GM19023 (cell line): Measurements from ENCODE around the gene DOHH.
"Not testable (repeated sequence)": the region's sequence is repeated elsewhere in the genome, so short reads cannot be mapped to it uniquely, and the experiment has no call there.

Source experiments
- ATAC-seq: cut with Tn5 transposase; IDR thresholded peaks from one replicate; pipeline ENCODE4 v1.9.1; 2021; ENCODE audit warnings: mild to moderate bottlenecking, moderate library complexity; ENCODE audit not compliant: unreplicated experiment

The DOHH gene

DNA sequence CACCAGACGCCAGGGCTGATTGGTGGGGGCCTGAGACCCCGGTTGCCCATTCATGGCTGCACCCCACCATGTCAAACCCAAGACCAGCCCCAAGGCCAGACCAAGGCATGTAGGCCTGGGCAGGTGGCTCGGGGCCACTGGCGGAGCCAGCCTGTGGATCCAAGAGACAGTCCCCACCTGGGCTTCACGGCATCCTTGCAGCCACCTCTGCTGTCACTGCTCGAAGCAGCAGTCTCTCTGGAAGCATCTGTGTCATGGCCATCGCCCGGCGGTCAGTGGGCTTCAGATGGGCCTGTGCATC is 34.7 kb upstream of the DOHH start:
- no peak for ATAC-seq

DNA sequence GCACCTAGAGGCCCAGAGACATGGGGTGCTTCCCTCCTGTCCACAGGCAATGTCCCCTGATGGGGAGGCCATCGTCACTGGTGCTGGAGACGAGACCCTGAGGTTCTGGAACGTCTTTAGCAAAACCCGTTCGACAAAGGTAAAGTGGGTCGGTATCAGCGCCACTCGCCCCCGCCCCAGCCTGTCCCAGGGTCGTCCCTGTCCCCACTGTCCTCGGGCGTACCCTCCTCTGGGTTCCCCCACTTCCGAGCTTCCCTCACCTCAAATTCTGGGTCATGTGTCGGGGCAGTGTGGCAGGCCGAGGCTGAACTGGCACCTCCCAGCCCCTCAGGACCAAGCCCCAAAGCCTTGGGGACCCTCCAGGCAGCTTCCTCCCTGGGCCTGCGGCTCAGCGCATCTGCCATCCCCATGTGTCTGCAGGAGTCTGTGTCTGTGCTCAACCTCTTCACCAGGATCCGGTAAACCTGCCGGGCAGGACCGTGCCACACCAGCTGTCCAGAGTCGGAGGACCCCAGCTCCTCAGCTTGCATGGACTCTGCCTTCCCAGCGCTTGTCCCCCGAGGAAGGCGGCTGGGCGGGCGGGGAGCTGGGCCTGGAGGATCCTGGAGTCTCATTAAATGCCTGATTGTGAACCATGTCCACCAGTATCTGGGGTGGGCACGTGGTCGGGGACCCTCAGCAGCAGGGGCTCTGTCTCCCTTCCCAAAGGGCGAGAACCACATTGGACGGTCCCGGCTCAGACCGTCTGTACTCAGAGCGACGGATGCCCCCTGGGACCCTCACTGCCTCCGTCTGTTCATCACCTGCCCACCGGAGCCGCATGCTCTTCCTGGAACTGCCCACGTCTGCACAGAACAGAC is 34.1 kb upstream of the DOHH start:
- ATAC-seq, result no peak

DNA sequence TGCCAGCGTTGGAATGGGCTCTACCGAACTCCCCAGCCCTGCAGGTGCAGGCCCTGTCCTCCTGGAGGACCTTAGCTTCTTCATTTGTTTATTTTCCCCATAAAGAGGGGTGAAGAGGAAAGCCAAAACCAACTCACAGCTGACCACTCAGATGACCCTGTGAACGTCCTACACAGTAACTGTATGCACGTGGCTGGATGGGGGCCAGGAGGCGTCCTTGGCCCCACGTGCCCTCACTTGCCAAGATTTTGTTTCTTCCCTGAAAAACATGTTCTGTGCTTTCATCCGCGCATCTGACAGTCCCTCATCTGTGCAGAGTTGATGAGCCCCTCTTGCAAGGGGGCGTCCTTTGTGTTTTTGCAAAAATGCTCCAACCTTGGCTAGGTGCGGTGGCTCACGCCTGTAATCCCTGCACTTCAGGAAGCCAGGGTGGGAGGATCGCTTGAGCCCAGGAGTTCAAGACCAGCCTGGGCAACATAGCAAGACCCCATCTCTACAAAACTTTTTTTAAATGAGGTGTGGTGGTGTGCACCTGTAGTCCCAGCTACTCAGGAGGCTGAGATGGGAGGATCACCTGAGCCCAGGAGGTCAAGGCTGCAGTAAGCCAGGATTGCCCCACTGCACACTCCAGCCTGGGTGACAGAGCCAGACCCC is 33.2 kb upstream of the DOHH start:
- no peak for ATAC-seq

DNA sequence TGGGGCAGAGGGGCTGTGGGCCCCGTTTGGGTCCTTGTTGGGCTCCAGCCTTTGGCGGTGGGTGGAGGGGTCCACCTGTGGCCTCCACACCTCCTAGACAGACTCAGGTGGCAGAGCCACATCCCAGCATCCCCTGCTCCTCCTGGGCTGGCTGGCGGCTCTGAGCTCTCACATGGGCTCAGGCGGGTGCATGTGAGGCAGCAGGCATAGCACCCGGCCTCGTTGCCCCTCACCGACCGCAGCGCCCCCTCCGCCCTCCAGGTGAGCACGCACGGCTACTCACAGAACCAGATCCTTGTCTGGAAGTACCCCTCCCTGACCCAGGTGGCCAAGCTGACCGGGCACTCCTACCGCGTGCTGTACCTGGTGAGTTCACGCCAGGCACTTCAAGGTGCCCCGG is 32.6 kb upstream of the DOHH start:
- no peak for ATAC-seq

DNA sequence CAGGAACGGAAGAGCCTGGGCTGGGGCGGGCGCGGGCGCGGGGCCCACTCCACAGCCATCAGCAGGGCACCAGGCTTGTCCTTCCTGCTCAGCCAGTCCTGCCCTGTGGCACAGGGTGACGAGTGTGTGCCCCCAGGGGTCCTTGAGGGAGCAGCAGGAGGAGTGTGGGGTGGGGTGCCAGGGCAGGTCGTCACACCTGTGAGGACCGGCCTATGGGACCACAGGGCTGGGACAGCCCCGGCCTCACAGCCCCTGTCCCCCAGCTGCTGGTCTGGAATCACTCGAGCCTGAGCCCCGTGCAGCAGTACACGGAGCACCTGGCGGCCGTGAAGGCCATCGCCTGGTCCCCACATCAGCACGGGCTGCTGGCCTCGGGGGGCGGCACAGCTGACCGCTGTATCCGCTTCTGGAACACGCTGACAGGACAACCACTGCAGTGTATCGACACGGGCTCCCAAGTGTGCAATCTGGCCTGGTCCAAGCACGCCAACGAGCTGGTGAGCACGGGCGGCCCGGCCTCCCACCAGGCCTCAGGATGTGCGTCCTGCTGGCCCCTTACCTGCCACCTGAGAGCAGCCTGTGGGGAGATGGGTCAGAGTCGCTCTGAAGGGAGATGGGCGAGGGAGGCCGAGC is 31.8 kb upstream of the DOHH start:
- no peak for ATAC-seq

DNA sequence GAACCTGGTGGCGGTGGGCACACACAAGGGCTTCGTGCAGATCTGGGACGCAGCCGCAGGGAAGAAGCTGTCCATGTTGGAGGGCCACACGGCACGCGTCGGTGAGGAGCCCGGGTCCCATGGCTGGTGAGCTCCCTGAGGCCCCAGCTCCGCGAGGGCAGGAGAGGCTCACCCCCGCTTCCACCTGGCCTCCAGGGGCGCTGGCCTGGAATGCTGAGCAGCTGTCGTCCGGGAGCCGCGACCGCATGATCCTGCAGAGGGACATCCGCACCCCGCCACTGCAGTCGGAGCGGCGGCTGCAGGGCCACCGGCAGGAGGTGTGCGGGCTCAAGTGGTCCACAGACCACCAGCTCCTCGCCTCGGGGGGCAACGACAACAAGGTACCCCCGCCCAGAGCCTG is 31.2 kb upstream of the DOHH start:
- no peak for ATAC-seq

DNA sequence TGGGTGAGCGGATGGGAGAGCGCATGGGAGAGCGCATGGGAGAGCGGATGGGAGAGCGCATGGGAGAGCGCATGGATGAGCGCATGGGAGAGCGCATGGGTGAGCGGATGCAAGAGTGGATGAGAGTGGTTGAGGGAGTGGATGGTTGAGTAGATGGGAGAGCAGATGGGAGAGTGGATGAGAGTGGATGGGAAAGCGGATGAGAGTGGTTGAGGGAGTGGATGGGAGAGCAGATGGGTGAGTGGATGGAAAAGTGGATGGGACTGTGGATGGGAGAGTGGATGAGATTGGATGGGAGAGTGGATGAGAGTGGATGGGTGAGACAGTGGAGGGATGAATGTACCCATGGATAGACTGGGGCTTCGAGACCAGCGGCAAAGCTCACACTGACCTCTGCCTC is 29.9 kb upstream of the DOHH start:
- no peak for ATAC-seq

DNA sequence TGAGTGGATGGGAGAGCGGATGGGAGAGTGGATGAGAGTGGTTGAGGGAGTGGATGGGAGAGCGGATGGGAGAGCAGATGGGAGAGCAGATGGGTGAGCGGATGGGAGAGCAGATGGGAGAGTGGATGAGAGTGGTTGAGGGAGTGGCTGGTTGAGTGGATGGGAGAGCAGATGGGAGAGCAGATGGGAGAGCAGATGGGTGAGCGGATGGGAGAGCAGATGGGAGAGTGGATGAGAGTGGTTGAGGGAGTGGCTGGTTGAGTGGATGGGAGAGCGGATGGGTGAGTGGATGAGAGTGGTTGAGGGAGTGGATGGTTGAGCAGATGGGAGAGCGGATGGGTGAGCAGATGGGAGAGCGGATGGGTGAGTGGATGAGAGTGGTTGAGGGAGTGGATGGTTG is 28.8 kb upstream of the DOHH start:
- not testable (repeated sequence) for ATAC-seq

DNA sequence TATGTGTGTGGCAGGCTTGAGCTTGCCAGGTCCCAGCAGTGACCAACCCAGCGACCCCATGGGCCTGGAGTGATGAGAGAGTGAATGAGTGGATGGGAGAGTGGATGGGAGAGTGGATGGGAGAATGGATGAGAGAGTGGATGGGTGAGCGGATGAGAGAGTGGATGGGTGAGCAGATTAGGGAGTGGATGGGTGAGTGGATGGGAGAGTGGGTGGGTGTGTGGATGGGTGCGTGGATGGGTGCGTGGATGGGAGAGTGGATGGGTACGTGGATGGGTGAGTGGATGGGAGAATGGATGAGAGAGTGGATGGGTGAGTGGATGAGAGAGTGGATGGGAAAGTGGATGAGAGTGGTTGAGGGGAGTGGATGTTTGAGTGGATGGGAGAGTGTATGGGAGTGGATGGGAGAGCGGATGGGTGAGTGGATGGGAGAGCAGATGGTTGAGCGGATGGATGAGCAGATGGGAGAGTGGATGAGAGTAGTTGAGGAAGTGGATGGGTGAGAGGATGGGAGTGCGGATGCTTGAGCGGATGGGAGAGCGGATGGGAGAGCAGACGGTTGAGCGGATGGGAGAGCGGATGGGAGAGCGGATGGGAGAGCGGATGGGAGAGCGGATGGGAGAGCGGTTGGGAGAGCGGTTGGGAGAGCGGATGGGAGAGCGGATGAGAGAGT is 28.2 kb upstream of the DOHH start:
- ATAC-seq, result no peak

DNA sequence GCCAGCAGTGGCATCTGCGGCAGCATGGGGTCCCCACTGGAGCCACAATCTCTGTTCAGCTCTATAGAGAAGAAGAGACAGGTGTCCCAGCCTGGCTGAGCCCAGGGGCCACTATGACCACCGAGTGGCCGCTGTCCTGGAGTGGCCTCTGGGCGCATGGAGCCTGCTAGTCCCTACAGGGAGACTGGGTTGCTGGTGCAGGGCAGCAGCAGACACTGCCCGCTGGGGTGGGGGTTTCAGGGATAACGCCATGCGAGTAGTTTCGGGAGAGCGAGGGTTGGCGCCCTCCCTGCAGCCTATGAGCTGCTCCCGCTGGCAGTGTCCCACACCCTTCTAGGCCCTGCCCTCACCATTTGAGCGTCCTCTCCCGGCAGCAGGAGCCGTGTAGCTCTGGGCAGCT is 27.6 kb upstream of the DOHH start:
- no peak for ATAC-seq

DNA sequence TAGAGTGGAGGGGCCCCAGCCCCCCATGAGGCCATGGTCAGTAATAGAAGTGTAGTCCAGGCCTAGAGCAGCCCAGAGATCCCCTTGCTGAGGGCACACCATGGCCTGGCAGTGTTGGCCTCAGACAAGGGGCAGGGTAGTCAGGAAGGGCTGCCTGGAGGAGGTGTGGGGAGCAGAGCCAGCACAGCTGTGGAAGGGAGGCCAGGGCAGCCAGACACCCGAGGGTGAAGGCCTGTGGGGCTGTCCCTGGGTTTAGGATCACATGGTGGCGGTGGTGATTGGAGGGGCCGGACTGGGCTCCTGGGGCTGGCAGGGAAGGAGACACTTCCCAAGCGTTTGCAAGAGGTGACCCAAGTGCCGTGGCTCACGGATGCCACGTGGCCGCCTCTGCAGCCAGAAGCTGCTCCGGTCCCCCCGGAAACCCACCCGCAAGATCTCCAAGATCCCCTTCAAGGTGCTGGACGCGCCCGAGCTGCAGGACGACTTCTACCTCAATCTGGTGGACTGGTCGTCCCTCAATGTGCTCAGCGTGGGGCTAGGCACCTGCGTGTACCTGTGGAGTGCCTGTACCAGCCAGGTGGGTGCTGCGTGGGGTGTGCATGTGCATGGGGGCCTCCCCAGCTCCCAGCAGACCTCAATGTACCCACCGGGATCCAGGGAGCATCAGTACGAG is 26.9 kb upstream of the DOHH start:
- ATAC-seq, result no peak

DNA sequence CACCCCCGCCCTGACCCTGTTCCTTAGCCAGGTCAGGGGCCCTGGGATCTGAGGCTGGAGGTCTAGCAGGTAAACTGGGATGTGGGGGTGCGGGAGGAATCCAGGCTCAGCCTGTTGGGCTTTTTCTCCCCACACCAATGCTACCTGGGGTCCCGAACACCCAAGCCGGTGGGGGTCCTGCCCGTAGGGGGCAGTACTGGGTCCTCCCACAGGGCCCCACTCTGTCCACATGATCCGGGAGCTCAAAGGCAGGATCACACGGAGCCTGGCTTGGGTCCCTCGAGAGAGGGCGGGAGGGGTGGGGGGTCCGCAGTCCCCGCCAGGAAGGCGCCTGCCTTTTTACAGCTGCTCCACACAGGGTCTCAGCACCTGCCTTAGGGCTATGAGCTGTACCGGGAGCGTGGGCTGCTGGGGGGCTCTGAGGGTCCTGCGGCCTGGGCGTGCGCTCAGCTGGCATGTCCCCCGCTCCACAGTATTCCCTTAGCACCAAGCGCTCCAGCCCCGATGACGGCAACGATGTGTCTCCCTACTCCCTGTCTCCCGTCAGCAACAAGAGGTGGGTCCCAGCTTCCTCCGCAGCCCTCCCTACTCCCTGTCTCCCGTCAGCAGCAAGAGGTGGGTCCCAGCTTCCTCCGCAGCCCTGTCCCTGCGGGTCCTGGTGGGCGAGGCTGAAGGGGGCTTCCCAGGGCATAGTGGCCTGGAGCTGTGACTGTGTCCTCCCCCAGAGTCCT is 26.2 kb upstream of the DOHH start:
- ATAC-seq, result no peak

DNA sequence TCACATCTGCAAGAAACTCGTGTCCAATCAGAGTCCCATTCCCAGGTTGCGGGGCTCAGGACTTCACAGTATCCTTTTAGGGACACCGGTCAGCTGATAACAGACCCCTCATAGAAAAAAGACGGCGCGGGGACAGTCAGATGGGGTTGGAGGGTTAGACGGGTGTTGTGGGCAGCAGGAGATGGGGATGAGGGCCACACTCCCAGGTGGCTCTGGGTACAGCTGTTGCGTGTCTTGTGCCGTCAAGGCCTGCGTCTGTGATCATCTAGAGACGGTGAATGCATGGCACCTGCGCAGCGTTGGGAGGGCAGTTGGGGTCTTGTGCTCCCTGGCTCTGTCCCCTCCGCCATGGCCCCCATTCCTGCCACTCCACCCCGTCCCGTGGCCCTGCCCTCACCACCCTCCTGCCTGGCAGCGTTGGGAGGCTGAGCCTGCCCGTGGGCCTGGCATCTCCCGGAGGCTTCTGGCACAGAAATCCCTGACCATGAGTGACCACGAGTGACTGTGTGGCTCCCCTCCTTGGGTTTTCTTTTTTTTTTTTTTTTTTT is 24.5 kb upstream of the DOHH start:
- no peak for ATAC-seq

DNA sequence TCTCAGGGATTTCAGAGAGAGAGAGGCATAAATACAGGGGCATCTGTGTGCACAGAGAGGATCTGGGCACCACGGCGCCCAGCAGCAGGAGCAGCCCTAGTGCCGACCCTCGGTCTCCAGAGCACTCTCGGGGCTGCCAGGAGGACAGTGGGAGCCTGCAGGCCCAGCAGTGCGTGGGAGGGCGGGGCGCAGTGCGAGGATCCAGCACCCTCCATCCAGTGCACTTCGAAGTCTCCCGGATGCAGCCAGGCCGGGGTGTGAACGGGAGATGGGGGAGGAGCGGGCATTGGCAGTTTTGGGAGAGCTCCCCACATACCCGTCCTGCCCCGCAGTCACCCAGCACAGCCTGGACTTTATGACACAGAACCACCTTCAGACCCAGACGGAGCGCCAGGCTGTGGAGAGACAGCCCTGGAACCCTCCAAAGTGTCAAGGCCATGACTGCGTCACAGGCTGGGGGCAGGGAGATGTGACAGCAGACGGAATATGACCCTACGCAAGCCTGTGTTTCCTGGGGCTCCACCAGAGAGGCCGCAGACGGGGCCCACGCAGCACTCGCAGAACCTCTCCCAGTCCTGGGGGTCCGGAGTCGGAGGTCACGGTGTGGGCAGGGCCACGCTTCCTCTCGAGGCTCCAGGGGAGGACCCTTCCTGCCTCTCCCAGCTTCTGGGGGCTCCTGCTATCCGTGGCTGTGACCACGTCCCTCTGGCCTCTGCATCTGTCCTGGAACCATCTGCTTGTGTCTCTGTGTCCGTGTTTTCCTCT is 23.8 kb upstream of the DOHH start:
- no peak for ATAC-seq

DNA sequence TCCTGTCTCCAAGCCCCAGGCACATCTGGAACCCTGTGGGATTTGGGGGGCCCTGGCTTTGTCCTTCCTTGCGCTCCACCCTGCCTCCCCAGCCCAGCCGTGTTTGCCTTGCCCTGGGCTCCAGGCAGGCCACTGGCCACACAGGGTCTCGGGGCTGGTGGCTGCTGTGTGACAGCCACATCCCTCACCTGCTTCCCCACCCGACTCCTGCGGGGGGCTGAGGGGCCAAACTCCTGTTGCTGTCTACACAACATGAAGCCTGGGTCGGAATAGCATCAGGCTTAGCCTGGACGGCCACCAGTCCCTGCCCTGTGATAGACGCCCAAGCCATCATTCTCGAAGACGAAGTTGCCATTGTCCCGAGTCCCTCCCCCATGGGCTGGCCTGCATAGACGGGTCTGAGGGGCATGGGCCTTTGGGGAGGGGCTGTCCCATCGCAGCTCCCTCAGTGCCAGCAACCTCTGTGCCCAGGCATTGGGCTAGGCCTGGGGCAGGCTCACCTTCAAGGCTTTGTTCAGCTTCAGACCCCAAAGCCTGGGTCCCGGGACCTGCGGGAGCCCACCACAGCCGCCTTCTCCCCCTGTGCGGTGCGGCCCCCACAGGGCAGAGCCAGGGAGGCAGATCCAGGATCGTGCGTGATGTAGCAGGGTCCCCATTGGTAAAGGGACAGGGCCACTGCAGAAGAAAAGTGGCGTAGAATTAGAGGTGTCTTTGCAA is 23.0 kb upstream of the DOHH start:
- ATAC-seq, result no peak

DNA sequence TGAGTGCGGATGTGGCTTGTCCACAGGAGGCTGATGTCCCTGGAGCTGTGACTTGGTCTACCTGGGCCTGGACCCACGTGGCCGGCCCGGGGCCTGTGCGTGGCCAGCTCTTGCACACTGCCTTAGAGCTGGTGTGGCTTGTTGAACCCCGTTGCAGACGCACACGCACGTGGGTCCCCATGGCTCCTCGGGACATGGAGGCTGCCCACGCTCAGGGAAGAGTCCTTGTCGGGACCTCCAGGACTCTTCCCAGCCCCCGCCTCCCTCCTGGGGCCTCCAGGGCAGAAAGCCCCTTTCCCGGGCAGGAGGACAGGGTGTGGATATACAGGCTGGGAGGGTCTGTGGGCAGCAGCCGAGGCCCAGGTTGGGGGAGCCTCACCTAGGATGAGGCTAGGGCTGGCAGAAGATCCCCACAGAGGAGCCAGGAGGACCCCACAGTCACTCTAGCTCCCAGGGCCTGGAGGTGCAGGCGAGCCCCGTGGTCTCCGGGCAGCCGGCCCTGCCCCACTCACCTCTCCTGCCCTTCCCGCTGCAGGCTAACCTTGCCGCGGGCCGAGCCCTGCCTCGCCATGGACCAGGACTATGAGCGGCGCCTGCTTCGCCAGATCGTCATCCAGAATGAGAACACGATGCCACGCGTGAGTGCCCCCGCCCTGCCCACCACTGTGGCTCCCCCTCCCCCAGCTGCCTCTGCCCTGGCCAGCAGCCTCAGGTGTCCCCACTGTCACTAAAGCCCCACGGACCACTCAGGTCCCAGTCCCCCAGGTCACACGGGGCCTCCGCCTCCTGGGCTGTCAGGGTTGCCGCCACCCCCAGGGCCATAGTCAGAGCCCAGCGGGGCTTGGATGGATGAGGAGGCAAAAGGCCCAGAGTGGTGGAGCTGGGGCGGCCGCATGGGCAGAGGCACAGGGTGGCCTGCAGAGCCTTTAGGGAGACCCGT is 22.2 kb upstream of the DOHH start:
- ATAC-seq, result no peak

DNA sequence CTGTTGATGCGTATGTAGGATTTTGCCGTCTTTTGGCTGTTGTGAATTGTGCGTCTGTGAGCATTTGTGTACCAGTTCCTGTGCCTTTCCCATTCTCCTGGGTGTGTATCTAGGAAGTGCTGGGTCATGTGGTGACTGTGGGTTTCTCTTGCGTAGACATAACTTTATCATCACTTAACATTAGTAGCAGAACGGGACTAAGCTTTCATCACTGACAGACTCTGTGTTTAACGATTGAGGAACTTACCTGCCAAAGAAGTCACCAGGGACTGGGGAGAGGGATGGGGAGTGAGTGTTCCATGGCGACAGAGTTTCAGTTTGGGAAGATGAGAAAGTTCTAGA is 20.6 kb upstream of the DOHH start:
- ATAC-seq, result no peak
